HTR-8/SVneo (cell line): ENCODE data around the gene FLNB.
"Not testable (repeated sequence)": the region's sequence is repeated elsewhere in the genome, so short reads cannot be mapped to it uniquely, and the experiment has no call there.

Source experiments
- DNase-seq: peaks from one replicate; pipeline ENCODE4 v3.0.0; 2011; ENCODE audit warnings: low spot score, mixed read lengths; ENCODE audit not compliant: insufficient read length
- FAIRE-seq: peaks from 2 replicates; lab custom pipeline; 2011; peaks lifted over from hg19 to GRCh38; lab: Jason Lieb, UNC

The FLNB gene

DNA sequence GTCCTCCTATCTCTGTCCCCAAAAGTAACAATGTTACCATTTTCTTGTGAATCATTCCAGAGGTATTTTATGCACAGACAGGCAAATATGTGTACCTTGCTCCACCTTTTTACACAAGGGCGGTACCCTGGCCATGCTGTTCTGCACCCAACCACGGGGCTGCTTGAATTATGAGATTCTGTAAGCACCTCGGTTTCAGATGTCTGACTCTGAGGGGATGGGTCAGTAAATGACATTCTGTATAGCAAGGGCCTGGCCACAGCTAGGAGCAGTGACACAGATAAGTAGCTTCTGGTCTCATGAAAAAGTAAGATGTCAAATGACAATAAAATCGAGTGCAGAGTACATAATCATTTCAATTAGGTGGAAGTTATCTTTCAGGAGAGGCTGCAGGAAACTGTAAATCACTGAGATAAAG is 30.4 kb upstream of the FLNB start:
- DNase-seq (no peak), FAIRE-seq (no peak)

DNA sequence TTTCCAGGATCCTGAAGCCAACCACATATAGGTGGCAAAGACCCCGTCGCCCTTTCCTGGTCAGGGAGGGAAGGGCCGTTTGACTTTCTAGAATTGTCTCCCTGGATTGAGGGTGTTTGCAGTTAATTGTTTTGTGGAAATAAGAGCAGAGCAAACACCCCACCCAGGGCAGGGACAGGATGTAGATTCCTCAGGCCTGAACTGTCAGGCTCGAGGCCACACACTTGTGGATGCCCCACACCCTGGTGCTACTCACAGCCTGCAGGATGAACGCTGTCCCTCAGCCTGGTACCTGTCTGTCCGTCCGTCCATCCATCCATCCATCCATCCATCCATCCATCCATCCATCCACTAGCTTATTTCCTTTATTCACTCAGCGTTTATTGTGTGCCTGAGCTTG is 29.9 kb upstream of the FLNB start:
- DNase-seq (no peak), FAIRE-seq (peak; percentile 76)

DNA sequence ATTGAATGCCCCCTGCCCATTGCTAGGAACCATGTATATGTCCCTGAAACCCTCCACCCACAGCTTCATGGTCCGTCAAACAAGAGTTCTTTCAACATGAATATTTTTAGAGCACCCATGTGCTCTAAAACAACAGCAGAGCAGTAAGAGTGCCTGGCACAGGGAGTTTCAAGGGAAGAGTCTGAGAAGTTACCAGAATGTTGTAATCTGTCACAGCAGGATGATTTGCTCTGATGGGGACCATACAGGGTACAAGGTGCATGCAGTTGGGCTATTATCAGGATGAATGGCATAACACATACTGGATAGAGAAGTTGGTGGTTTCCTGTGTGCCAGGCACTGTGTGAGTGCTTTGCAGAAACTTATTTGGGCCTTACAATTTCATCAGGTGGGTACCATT is 27.8 kb upstream of the FLNB start:
- DNase-seq (no peak), FAIRE-seq (no peak)

DNA sequence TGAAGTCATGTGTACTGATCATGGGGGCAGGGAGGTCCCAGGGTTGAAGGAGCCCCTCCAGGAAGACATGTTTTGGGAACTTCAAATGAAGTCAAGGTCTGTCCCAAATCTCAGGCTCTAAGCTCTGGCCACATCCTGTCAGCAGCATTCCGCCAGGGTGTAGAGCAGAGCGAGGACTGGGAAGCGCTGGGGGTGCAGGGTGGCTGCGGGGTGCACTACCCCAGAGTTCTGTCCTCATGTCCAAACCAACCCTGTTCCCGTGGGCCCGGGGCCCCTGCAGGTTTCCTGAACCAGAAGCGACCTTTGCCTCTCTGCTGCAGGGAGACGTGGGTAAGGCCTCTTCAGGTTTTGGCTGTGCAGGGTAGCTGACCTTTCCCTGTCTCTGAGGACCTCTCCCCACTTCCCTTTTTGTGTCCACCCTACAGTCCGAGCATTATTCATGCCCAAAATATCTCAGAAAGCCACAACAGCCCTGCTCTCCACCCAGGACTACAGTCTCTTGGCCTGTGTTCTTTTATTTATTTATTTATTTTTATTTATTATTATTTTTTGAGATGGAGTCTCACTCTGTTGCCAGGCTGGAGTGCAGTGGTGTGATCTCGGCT is 26.6 kb upstream of the FLNB start:
- no peak for FAIRE-seq
- DNase-seq = no peak

DNA sequence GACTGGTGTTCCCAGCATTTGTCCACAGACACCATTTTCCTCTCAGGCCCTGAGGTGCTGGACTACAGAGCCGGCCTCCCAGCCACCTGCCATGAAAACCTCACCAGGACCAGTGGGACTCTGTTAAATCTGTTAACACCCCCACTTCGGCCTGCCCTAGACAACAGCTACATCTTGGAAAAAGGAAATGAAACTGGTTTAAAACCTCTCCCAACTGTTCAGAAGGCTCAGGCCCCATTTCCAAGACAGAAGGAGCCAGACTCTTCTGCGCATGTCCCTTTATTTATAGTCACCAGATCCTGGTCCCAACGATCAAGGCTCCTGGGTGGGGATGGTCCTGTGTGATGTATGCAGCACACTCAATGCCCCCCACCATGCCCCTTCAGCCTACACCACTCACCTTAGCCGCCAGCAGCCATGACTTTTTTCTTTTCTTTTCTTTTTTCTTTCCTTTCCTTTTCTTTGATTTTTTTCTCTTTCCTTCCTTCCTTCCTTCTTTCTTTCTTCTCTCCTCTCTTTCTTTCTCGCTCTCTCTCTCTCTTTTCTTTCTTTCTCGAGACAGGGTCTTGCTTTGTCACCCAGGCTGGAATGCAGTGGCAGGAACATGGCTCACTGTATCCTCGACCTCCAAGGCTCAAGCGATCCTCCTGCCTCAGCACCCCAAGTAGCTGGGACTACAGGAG is 25.5 kb upstream of the FLNB start:
- DNase-seq = no peak
- no peak for FAIRE-seq

DNA sequence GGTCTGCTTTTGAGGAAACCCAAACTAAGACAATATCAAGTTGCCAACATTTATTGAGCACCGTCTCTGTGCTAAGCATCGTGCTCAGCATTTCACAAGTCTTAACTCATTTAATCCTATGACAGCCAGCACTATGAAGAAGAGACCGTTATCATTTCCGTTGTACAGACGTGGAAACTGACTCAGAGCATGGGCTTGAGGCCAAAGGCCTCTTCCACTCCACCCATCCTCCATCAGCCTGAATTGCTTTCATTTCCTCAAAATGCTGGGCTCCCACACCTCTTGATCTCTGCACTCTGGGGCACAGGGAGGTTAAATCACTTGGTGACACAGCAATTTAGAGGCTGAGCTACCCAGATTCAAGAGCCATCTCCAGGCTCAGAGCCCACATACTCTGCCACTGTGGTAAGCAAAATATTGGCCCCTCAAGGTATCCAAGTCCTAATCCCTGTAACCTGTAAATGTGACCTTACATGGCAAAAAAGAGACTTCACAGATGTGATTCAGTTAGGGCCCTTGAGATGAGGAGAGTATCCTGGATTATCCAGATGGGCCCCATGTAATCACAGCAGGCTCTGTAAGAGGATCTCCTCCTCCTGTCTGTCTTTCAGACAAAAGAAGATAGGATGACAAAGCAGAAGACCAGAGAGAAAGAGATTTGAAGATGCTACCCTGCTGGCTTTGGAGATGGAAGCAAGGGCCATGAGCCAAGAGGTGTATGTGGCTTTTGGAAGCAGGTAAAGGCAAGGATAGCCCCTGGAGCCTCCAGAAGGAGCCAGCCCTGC is 24.3 kb upstream of the FLNB start:
- peak; percentile 91 for FAIRE-seq
- DNase-seq = peak; percentile 55

DNA sequence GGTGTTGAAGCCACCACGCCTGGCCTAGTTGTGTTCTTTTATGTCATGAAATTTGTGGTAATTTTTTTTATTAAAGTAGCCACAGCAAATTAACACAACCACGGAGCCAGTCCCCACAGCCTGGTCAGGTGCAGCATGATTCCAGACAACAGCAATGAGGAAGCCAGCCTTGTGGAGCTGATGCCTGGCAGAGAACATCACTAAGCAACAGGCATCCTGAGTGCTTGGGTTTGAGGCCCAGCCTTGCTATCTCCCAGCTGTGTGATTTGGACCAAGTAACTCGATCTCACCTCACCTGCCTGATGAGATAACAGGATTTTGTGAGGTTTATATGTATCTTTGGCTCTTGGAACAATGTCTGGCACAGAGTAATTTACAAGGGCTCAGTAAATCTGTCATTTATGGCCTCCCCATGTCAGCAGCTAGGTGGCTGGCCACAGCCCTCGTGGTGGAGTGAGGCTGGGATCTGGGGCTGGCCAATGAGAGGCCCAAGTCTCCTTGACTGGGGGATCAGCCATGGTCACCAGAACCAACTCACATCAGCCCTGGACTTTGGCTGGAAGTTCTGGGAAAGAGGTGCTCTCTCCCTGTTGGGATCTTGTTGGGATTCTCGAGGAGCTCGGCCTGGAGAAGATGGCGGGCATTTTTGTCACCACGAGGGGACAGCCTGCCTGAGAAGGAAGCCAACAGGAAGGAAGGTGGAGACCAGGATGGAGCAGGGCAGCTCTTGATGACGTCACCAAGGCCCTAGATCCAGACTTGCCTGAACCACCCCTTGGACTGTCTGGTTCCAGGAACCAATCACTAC is 22.8 kb upstream of the FLNB start:
- DNase-seq (no peak), FAIRE-seq (no peak)

DNA sequence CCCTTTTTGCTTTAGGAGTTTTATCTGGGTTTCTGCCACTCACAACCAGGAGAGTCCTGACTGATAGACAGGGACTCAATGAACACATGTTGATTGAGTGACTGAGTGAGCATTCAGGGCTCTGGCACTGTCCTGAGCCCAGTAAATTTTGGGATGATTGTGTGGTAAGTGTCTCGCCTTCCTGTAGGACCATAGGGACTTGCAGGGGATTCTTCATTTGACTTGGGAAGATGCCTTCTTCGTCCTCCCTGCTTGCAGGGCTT is 22.3 kb upstream of the FLNB start:
- FAIRE-seq (no peak), DNase-seq (no peak)

DNA sequence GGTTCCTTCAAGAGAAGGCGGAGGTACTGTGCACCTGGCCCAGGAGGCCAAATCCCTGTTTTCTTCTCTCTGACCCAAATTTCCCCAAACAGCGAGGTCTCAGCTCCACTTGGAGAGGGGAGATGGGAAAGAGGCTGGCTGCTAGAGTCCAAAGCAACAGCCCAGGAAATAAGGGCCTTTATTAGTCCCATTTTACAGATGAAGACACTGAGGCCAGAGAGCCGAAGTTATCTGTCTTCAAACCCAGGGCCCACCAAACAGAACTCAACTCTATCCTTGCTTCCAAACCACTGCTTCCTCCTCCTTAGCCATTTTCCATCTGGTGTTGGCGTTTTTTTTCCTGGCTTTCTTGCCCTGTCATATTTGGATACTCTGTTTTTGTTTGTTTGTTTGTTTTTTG is 22.0 kb upstream of the FLNB start:
- no peak for DNase-seq
- FAIRE-seq = no peak

DNA sequence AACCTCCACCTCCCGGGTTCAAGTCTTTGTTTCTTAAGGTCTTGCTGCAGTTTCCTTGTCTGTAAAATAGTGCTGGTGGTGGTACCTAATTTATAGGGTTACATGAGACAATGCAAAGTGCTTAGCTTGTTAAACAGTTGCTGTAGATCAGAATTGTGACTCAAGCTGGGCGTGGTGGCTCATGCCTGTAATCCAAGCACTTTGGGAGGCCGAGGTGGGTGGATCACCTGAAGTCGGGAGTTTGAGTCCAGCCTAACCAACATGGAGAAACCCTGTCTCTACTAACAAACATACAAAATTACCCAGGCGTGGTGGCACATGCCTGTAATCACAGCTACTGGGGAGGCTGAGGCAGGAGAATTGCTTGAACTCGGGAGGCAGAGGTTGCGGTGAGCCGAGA is 19.0 kb upstream of the FLNB start:
- FAIRE-seq = not testable (repeated sequence)

DNA sequence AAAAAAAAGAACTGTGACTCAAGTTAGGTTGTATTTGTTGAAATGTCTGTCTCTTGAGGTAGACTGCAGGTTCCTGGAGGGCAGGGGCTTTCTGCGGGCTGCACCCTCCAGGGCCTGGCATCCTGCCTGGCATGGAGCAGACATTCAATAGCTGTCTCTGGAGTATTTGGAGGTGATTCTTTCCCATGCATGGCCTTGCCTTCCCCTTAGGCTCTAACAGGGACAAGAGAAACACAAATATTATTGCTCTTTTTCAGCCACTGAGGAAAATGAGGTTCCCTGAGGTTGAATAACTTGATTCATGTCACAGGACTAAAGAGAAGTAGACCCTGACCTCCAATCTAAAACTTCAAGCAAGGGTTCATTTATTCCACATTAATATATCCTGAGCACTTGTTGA is 18.6 kb upstream of the FLNB start:
- no peak for DNase-seq
- no peak for FAIRE-seq

More for the DNA sequence above, 19.0 kb upstream of the FLNB start:
- DNase-seq = not testable (repeated sequence)

DNA sequence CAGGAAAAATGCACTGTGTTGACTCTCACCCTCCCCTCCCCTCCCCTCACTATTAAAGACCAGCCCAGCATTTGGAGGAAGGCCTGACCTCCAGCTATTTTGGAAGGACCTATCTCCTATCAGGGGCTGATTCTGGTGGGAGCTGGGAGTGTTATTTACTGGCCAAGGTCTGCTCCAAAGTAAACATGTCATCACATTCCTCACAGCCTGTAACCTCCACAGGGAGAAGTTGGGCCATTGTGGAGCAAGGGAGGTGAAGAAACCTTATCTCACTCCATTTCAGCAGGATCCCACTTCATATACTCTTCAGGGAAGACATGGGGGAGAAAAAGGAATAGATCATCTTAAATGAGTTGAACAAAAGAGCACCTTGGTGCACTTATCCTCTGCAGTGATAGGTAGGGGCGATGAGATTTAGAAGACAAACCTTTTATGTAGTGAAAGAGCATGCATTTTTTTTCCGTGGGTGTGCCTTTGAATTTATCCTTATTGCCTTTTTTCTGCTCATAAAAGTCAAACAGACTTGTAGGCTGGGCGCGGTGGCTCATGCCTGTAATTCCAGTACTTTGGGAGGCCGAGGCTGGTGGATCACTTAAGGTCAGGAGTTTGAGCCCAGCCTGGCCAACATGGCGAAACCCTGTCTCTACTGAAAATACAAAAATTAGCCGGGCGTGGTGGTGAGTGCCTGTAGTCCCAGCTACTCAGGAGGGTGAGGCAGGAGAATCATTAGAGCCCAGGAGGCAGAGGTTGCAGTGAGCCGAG is 15.6 kb upstream of the FLNB start:
- no peak for FAIRE-seq
- no peak for DNase-seq

DNA sequence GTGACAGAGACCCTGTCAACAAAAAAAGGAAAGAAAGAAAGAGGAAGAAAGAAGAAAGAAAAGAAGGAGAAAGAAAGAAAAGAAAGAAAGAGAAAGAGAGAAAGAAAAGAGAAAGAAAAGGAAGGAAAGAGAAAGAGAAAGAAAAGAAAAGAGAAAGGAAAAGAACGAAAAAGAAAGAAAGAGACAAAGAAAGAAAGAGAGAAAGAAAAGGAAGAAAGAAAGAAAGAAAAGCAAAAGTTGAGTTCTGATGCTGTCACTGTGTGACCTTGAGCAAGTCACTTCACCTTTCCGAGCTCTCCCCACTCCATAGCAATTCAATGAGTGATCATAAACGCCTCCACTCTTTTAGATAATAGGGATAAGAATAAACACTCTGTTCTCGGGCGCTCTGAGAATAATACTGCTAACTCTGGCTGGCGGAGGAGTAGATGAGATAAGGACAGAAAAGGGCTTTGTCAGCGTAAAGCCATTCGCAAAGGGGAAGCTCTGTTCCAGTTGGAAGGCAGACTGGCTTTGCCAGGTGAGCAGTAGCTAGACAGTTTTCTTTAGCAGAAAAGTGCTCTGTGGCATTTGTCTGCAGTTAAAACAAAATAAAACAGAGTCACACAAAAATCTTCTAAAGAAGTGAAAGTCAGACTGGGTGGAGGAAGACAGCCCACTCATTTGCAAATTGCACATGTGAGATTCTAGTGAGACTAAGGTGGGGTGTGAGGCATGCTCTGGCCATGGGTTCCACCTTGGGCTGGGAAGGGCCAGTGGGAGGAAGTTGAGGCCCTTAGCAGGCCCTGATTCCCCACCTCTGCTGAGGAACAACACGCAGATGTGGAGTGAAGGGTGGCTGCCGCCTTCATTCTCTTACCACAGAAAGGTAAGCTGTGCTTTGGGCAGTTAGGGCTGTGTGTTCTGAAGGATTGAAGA is 9.6 kb upstream of the FLNB start:
- no peak for DNase-seq
- FAIRE-seq = peak; percentile 33

DNA sequence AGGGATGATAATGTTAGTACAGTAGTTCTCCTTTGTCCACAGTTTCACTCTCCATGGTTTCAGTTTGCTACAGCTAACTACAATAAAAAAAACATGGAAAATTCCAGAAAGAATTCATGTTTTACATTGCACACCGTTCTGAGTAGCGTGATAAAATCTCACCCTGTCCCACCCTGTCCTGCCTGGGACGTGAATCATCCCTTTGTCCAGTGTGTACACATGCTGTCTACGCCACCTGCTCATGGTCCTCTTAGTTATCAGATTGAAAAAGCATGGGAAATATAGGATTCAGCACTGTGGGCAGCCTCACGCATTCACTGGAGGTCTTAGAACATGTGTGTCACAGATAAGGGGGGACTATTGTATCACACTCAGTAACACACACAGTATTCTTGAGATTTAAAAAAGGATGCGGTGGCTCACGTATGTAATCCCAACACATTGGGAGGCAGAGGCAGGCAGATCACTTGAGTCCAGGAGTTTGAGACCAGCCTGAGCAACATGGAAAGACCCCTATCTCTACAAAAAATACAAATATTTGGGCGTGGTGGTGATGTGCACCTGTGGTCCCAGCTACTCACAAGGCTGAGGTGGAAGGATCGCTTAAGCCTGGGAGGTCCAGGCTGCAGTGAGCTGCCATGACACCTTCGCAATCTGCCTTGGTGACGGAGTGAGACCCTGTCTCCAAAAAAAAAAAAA is 8.7 kb upstream of the FLNB start:
- FAIRE-seq = peak; percentile 36
- DNase-seq = no peak

DNA sequence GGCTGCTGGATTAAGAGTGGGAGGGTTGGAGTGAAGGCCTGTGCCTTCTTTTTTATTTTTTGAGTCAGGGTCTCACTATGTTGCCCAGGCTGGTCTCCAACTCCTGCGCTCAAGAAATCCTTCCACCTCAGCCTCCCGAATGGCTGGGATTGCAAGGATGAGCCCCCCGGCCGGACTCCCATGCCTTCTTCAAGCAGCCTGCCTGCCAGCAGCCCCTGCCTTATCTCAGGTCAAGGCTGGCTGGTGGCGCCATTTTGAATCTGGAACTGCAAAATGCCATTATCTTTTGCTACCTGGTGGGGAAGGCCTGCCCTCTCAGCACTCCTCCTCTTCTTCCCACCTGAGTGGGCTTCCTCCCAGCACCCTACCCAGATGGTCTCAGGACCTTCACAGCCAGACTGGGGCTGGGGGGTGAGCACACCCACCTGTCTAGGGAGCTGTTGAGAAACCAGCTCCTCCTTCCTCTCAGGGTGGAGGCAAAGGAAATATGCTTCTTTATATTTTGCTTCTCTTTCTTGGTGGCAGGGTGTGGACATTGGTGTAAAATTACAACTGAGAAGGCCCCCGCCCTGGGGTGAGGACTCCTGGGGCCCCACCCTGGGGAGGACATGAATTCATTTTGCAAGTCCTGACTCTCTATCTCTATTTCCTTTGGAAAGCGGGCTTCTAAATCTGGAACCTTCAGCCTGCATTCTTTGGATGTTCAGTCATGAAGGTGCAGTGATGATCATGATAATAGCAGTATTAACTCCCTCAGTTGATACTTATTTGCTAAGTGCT is 7.7 kb upstream of the FLNB start:
- no peak for DNase-seq
- no peak for FAIRE-seq

DNA sequence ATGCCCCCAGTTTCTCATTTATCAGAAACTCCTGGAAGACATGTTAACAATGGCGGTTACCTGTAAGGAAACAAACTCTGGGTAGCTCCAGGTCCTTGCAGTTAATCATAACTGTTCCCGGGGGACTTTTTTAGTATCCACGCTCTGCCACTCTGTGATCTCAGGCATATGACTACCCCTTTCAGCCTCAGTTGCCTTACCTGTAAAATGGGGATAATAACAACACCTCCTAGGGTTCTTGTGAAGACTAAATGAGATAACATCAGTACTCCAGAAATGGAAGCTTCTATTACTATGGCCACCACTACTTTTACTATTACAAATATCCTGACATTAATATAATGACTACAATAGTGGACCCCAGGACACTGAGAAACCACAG is 7.1 kb upstream of the FLNB start:
- FAIRE-seq = no peak
- no peak for DNase-seq

DNA sequence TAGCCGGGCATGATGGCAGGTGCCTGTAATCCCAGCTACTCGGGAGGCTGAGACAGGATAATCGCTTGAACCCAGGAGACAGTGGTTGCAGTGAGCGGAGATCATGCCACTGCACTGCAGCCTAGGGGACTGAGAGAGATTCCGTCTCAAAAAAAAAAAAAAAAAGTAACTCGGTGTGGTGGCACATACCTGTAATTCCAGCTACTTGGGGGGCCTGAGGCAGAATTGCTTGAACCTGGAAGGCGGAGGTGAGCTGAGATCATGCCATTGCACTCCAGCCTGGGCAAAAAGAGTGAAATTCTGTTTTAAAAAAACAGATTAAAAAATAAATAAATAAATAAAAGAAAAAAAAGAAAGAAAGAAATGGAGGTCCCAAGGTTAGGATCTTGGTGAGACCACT is 6.2 kb upstream of the FLNB start:
- DNase-seq (no peak), FAIRE-seq (no peak)

DNA sequence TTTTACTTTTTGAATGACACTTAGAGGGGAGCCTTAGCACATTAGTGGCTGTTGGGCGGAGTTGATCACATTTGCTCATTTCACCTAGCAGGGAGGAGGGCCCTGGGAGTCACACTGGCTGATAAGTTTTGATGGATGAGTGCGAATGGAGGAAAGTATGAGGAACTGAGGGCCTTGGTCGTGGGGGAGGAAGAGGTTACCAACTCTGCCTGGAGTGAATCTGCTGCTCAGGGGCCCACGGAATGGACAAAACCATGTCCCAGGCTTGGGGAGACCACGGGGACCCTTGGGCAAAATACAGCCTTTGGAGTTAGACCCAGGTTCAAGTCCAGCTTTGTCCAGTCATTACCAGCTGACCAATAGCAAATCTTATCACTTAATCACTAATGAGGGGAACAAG is 5.1 kb upstream of the FLNB start:
- DNase-seq (no peak), FAIRE-seq (no peak)
